Caco-2 (cell line): ENCODE measurements around the gene SCAP. TPM values are rescaled to one million over a fixed set of nuclear protein-coding genes. Genes with fewer than 3 reads are reported as not detected.

Source experiments
- BruUV-seq: library from RNA; stranded (reverse); fragments of 400-500 nt; replicated peaks from 2 replicates; lab custom pipeline; 2021; lab: Mats Ljungman, UMichigan
- CTCF ChIA-PET: fragments of 300-600 bp; sonication (Branson Sonifier 250); formaldehyde crosslinking; loops from one replicate; lab custom pipeline; 2022; ENCODE audit warnings: antibody characterized with exemption; lab: Charles Lee
- POLR2A ChIA-PET: fragments of 300-600 bp; sonication (Branson Sonifier 250); formaldehyde crosslinking; loops from one replicate; lab custom pipeline; 2022; ENCODE audit warnings: antibody characterized with exemption; lab: Charles Lee
- DNase-seq, 2 experiments: peaks; one replicate each; pipeline versions ENCODE4 v3.0.0 to v3.0.0-alpha.2; 2020 to 2022
- H3K27me3 ChIP-seq: replicated peaks from 2 replicates; pipeline ENCODE4 v1.6.0; 2011; ENCODE audit warnings: low read length; ENCODE audit not compliant: control insufficient read depth, insufficient read depth
- H3K36me3 ChIP-seq: 2 replicates; pipeline ENCODE4 v1.5.1; 2011; ENCODE audit warnings: low read length; ENCODE audit not compliant: control insufficient read depth, insufficient read depth
- H3K4me1 ChIP-seq: fragments of 250-450 bp; sonication (Bioruptor Pico); 2 replicates; pipeline ENCODE4 v1.5.1; 2020; ENCODE audit warnings: mild to moderate bottlenecking
- H3K4me3 ChIP-seq: 2 replicates; pipeline ENCODE4 v1.5.1; 2011; ENCODE audit warnings: low read depth, mild to moderate bottlenecking, control low read depth, low read length
- H3K9me3 ChIP-seq: fragments of 250-450 bp; sonication (Bioruptor Pico); 2 replicates; pipeline ENCODE4 v1.5.1; 2020; ENCODE audit warnings: mild to moderate bottlenecking, moderate library complexity
- H3K27ac Mint-ChIP-seq: one replicate; pipeline ENCODE4 v1.8.0; 2022; ENCODE audit warnings: mixed read lengths; ENCODE audit not compliant: unreplicated experiment
- H3K27me3 Mint-ChIP-seq: one replicate; pipeline ENCODE4 v1.8.0; 2022; ENCODE audit warnings: mixed read lengths; ENCODE audit not compliant: insufficient read depth, unreplicated experiment
- H3K36me3 Mint-ChIP-seq: one replicate; pipeline ENCODE4 v1.8.0; 2022; ENCODE audit warnings: mild to moderate bottlenecking, mixed read lengths; ENCODE audit not compliant: insufficient read depth, unreplicated experiment
- H3K4me1 Mint-ChIP-seq: one replicate; pipeline ENCODE4 v1.8.0; 2022; ENCODE audit warnings: low read depth, mixed read lengths; ENCODE audit not compliant: unreplicated experiment
- H3K4me3 Mint-ChIP-seq: one replicate; pipeline ENCODE4 v1.8.0; 2022; ENCODE audit warnings: mild to moderate bottlenecking, moderate library complexity, mixed read lengths; ENCODE audit not compliant: unreplicated experiment
- H3K9me3 Mint-ChIP-seq: one replicate; pipeline ENCODE4 v1.8.0; 2022; ENCODE audit warnings: mixed read lengths; ENCODE audit not compliant: unreplicated experiment
- CTCF ChIP-seq, 2 experiments: fragments of 200-600 bp in 1 of 2; IDR thresholded peaks; 1 replicate in 1 of 2; 2 replicates in 1 of 2; pipeline versions ENCODE4 v1.5.1 to v1.8.0; 2011 to 2022; ENCODE audit warnings: antibody characterized with exemption in 1 of 2, control low read depth in 1 of 2, inconsistent platforms in 1 of 2, low read depth in 1 of 2, low read length in 1 of 2, mild to moderate bottlenecking in 1 of 2, moderate library complexity in 1 of 2; ENCODE audit not compliant: insufficient read depth in 1 of 2, severe bottlenecking in 1 of 2, unreplicated experiment in 1 of 2
- intact Hi-C: fragments of 100-400 bp; cut with micrococcal nuclease; formaldehyde crosslinking; loops from one replicate; pipeline ENCODE4 v1.10.0; 2022; ENCODE audit not compliant: unreplicated experiment
- total RNA-seq: library from RNA; stranded (reverse); gene quantifications from 2 replicates; pipeline ENCODE4 v1.2.3, GENCODE V29; 2022

Gene SCAP
- total RNA-seq, 1 experiment from 2014 or later = 115 TPM

DNA sequence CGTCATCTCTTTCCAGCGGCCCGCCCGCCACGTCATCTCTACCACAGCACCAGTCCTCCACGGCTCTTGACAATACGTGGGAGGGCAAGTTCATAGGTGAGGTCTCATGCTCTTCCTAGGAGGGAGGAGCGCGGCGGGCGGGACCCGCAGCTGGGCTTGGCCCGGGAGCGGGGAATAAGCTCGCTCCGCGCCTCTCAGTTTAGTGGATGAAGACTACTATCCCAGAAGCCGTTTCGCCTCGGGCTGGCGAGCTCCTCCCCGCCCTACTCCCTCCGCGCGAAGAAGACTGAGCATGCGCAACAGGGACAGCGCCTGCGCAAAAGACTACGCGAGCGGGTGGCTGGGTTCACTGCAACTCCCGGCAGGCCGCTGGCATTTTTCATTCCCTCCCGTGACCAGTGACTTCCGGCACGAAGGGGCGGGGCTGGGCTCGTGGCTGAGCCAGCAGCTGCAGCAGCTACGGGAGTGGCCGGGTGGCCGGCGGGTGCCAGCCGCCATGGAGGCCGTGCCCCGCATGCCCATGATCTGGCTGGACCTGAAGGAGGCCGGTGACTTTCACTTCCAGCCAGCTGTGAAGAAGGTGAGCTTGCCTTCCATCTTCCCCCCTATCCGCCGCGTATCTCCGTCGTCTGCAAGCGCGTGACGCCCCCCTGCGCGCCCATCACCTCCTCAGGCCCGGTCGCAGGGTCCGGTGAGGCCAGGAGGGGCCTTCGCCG lies 95.0 kb downstream of the SCAP start, which contains the start of gene PTPN23:
PTPN23 (plus strand) TSS at position 421 of the 716 bp plus-strand sequence; CDS start at position 497, 76 bp downstream.
- Histone ChIP-seq H3K27me3 (no peaks in the 10 kb centered on the region), H3K4me3 (peak within 1 kb of the TSS; percentile 76), H3K9me3 (no peaks in the 10 kb centered on the region), H3K36me3 (peaks cover 1% of the 10 kb centered on the region; the same call in 1 of the 2 replicates), H3K4me1 (peaks cover 25% of the 10 kb centered on the region)
- TSS peak; percentile 74 for BruUV-seq
- H3K4me1 Mint-ChIP-seq = peaks cover 25% of the 10 kb centered on the region
- no peaks in the 10 kb centered on the region for H3K9me3 Mint-ChIP-seq
- H3K27me3 Mint-ChIP-seq = no peaks in the 10 kb centered on the region
- ChIA-PET POLR2A (interaction anchor here (0.5 to 1.5 kb wide), 13 partner anchors 9 to 1725 kb away, joined by 3 to 15 read pairs (median 3); partner anchors contain the start of genes CCDC12, CDC25A, KLHL18 and NBEAL2), CTCF (interaction anchor here (0.6 to 1.3 kb wide), 8 partner anchors 13 to 771 kb away, joined by 3 to 7 read pairs (median 4); partner anchors contain the start of gene SCAP)
- H3K4me3 Mint-ChIP-seq = peak within 1 kb of the TSS; percentile 89
- peak; percentile 98 to 99 for DNase-seq
- peak within 1 kb of the TSS; percentile 97 for H3K27ac Mint-ChIP-seq
- intact Hi-C loops = loop anchor here (1.0 to 10.0 kb wide), 2 partner anchors 14 to 96 kb away; partner anchors contain the start of genes KIF9 and KLHL18
- peaks cover 44% of the 10 kb centered on the region for H3K36me3 Mint-ChIP-seq
- no peak for TF ChIP-seq CTCF (IDR thresholded peaks at IDR 0.05; ENCODE audit: insufficient read depth in 1 of 2, low read depth in 1 of 2, low read length in 1 of 2, severe bottlenecking in 1 of 2, unreplicated experiment in 1 of 2)

- TF ChIP-seq CTCF (IDR thresholded peaks at IDR 0.05; ENCODE audit: insufficient read depth in 1 of 2, low read depth in 1 of 2, low read length in 1 of 2, severe bottlenecking in 1 of 2, unreplicated experiment in 1 of 2) = no peak
- no peak for DNase-seq
- Mint-ChIP-seq H3K9me3 (no peaks in the 10 kb centered on the region), H3K4me3 (peak overlapping the region; percentile 89), H3K4me1 (peaks cover 27% of the 10 kb centered on the region), H3K27ac (peak overlapping the region; percentile 97), H3K36me3 (peaks cover 40% of the 10 kb centered on the region), H3K27me3 (no peaks in the 10 kb centered on the region)
- POLR2A ChIA-PET = interaction anchor here (0.6 to 1.5 kb wide), 11 partner anchors 11 to 1724 kb away, joined by 3 to 15 read pairs (median 5); partner anchors contain the start of genes CCDC12, CDC25A, KLHL18 and NBEAL2
- Histone ChIP-seq H3K4me1 (peaks cover 19% of the 10 kb centered on the region), H3K36me3 (peaks cover 1% of the 10 kb centered on the region; the same call in 1 of the 2 replicates), H3K4me3 (peak overlapping the region; percentile 76), H3K27me3 (no peaks in the 10 kb centered on the region), H3K9me3 (no peaks in the 10 kb centered on the region)
- intact Hi-C loops = loop anchor here (1.0 to 10.0 kb wide), 2 partner anchors 14 to 95 kb away; partner anchors contain the start of genes KIF9 and KLHL18
- BruUV-seq = no TSS peak
- CTCF ChIA-PET = interaction anchor here (0.6 to 1.3 kb wide), 8 partner anchors 14 to 771 kb away, joined by 3 to 7 read pairs (median 4); partner anchors contain the start of gene SCAP
Measured at GRCh38 chr3:47380026-47380600, 95.6 kb downstream of the SCAP start.

GRCh38 chr3:47379411-47379899 lies 96.3 kb downstream of the SCAP start:
- H3K4me1 ChIP-seq = peaks cover 12% of the 10 kb centered on the region
- Mint-ChIP-seq H3K27me3 (no peaks in the 10 kb centered on the region), H3K9me3 (no peaks in the 10 kb centered on the region), H3K4me3 (peak overlapping the region; percentile 89), H3K27ac (peak overlapping the region; percentile 97), H3K36me3 (peaks cover 40% of the 10 kb centered on the region), H3K4me1 (peaks cover 29% of the 10 kb centered on the region)
- no peaks in the 10 kb centered on the region for H3K9me3 ChIP-seq
- TF ChIP-seq CTCF (IDR thresholded peaks at IDR 0.05; ENCODE audit: insufficient read depth in 1 of 2, low read depth in 1 of 2, low read length in 1 of 2, severe bottlenecking in 1 of 2, unreplicated experiment in 1 of 2) = no peak
- POLR2A ChIA-PET = no interaction called here
- intact Hi-C loops = no loop called here
- DNase-seq = no peak
- CTCF ChIA-PET = no interaction called here
- BruUV-seq = no TSS peak
- peaks cover 1% of the 10 kb centered on the region; the same call in 1 of the 2 replicates for H3K36me3 ChIP-seq
- H3K27me3 ChIP-seq = no peaks in the 10 kb centered on the region
- H3K4me3 ChIP-seq = peak overlapping the region; percentile 76
